Heart left ventricle (tissue), 16 donors: ENCODE data around the gene CACNB2. TPM values are rescaled to one million over a fixed set of nuclear protein-coding genes. Genes with fewer than 3 reads are reported as not detected.
"Not testable (repeated sequence)": the region's sequence is repeated elsewhere in the genome, so short reads cannot be mapped to it uniquely, and the experiment has no call there.

Experiments used
- ATAC-seq, 4 donors: fragments of 200-7000 bp; cut with Tn5 transposase; one replicate each; pipeline ENCODE4 v1.9.1; 2020 to 2022; ENCODE audit warnings: moderate library complexity in 4 of 4, mild to moderate bottlenecking in 3 of 4, moderate number of reproducible peaks in 1 of 4
- DNase-seq, 5 donors: peaks; one replicate each; pipeline ENCODE4 v3.0.0-alpha.2; 2020
- H3K27ac ChIP-seq, 12 donors: fragments of 200-600 bp; sonication (generic) in 4 of 12; one replicate each; pipeline versions ENCODE4 v1.5.0 to v1.8.0; 2016 to 2022; ENCODE audit warnings: mild to moderate bottlenecking in 2 of 12
- H3K27me3 ChIP-seq, 9 donors: fragments of 200-600 bp; sonication (generic) in 2 of 9; one replicate each; pipeline versions ENCODE4 v1.5.1 to v1.8.0; 2016 to 2022; ENCODE audit warnings: mild to moderate bottlenecking in 3 of 9
- H3K36me3 ChIP-seq, 9 donors: fragments of 200-600 bp; sonication (generic) in 2 of 9; one replicate each; pipeline versions ENCODE4 v1.5.0 to v1.8.0; 2018 to 2022; ENCODE audit warnings: mild to moderate bottlenecking in 2 of 9
- H3K4me1 ChIP-seq, 12 donors: fragments of 200-600 bp; sonication (generic) in 4 of 12; one replicate each; pipeline versions ENCODE4 v1.5.0 to v1.8.0; 2016 to 2022; ENCODE audit warnings: mild to moderate bottlenecking in 3 of 12
- H3K4me3 ChIP-seq, 12 donors: fragments of 200-600 bp; sonication (generic) in 4 of 12; one replicate each; pipeline versions ENCODE4 v1.5.0 to v1.8.0; 2017 to 2022; ENCODE audit warnings: mild to moderate bottlenecking in 9 of 12, moderate library complexity in 4 of 12
- H3K9me3 ChIP-seq, 12 donors: fragments of 200-600 bp; sonication (generic) in 4 of 12; one replicate each; pipeline versions ENCODE4 v1.5.0 to v1.8.0; 2016 to 2022; ENCODE audit warnings: mild to moderate bottlenecking in 1 of 12
- CTCF ChIP-seq, 12 donors: fragments of 200-600 bp; sonication (generic) in 4 of 12; IDR thresholded peaks; one replicate each; pipeline versions ENCODE4 v1.5.0 to v1.8.0; 2018 to 2022; ENCODE audit warnings: antibody characterized with exemption in 12 of 12, mild to moderate bottlenecking in 5 of 12
- POLR2A ChIP-seq, 2 donors: fragments of 450-650 bp; IDR thresholded peaks; one replicate each; pipeline ENCODE4 v1.6.1; 2017; ENCODE audit warnings: antibody characterized with exemption in 2 of 2, mild to moderate bottlenecking in 2 of 2, moderate library complexity in 2 of 2
- WGBS, 4 donors: extraction: QIAGEN DNeasy Blood & Tissue Kit in 2 of 4; methylation state at CpG; one replicate each; pipeline versions ENCODE4 v1.1.5 to v1.1.7; 2013 to 2018; 5-methylcytosine and 5-hydroxymethylcytosine counted together
- intact Hi-C, 10 donors: fragments of 100-400 bp; cut with DNase I; formaldehyde crosslinking; loops; one replicate each; pipeline versions ENCODE4 v1.11.1 to v1.14.2; 2022
- polyA plus RNA-seq, 2 donors: library from polyadenylated mRNA; stranded (reverse); fragments of 200-250 nt; gene quantifications; one replicate each; pipeline ENCODE4 v1.2.3, GENCODE V29; 2013
- total RNA-seq, 9 donors: library from RNA; depleted of rRNA in 2 of 9; stranded (reverse); fragments of >200 nt in 2 of 9; fragmentation: NEBNext Ultra II Directional in 3 of 9; extraction: Animal tissue kit (Norgen Biotek cat#: 25700) in 3 of 9; gene quantifications; one replicate each; pipeline versions ENCODE4 v1.1.0 to v1.2.4, GENCODE V29; 2016 to 2023
- donor health status: ischemic (EF 13 %, LVEDD 7.1; RV severe dilation, severe dysfunction).
- donor health status: healthy with polysubstance abuse.
- donor health status: DM: no; HTN: yes; CAD: no.
- donor health status: DM: no; HTN: no; CAD: no.
- donor health status: ischemic (EF 25% LVEDD 6.9; RV normal size, moderate dysfunction).
- donor health status: ischemic (EF 25% LVEDD 5.7; RV mildly dilated, moderate dysfunction).
- donor health status: healthy.
- donor health status: DM: yes; HTN: yes; CAD: no.
- donor health status: ischemic (EF 35%, LVEDD 5.7; RV mildly dilated, moderate dysfunction).
- donor health status: nonischemic (EF 11% LVEDD 7.7; RV severe dilation, severe dysfunction).
- donor health status: DM: yes; HTN: yes; CAD: no.
- donor health status: PGD.
- donor health status: ischemic (EF 29% LVEDD 5.4; RV normal size, mild dysfunction).
- donor health status: nonischemic (EF 23%, LVEDD 6.1; RV moderate dilation, normal function).

The CACNB2 gene
- total and polyA plus RNA-seq, 11 donors = 11.4 to 63.2 (median 33.2) TPM

DNA sequence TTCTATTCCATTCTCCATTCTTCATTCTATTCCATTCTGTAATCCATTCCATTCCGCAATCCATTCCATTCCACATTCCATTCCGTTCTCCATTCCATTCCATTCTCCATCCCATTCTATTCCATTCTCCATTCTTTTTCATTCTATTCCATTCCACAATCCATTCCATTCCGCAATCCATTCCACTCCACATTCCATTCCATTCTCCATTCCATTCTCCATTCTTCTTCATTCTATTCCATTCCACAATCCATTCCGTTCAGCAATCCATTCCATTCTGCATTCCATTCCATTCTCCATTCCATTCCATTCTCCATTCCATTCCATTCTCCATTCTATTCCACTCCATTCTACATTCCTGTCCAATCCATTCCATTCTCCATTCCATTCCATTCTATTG, 426.0 kb downstream of the CACNB2 start:
- Histone ChIP-seq H3K27ac (no peak overlapping the region), H3K9me3 (peaks cover 0 to 54% (median 3%) of the 10 kb centered on the region in 12 donors), H3K4me1 (no peaks in the 10 kb centered on the region), H3K36me3 (no peaks in the 10 kb centered on the region), H3K27me3 (no peaks in the 10 kb centered on the region), H3K4me3 (no peak overlapping the region)
- no peak for TF ChIP-seq CTCF (IDR thresholded peaks at IDR 0.05)
- TF ChIP-seq POLR2A (IDR thresholded peaks at IDR 0.05) = no peak
- WGBS, 4 donors = 83 to 97% (median 87%) methylated on average over 4 of the region's 4 CpGs
- intact Hi-C loops = no loop called here
- ATAC-seq (no peak), DNase-seq (no peak)

GRCh38 chr10:18567343-18567856, 427.2 kb downstream of the CACNB2 start:
- H3K9me3 ChIP-seq = peaks cover 0 to 53% (median 3%) of the 10 kb centered on the region in 12 donors
- ATAC-seq (no peak), DNase-seq (no peak)
- WGBS, 4 donors = 96 to 98% (median 98%) methylated on average over 3 of the region's 3 CpGs
- H3K4me1 ChIP-seq = no peaks in the 10 kb centered on the region
- H3K27ac ChIP-seq = no peak overlapping the region
- no peak overlapping the region for H3K4me3 ChIP-seq
- TF ChIP-seq CTCF (IDR thresholded peaks at IDR 0.05) (no peak), POLR2A (IDR thresholded peaks at IDR 0.05) (no peak)
- intact Hi-C loops = no loop called here
- H3K27me3 ChIP-seq = no peaks in the 10 kb centered on the region
- H3K36me3 ChIP-seq = no peaks in the 10 kb centered on the region

GRCh38 chr10:18570386-18570785, 430.2 kb downstream of the CACNB2 start:
- ATAC-seq, intact Hi-C loops, DNase-seq, H3K36me3 ChIP-seq, H3K4me3 ChIP-seq, H3K27me3 ChIP-seq, H3K27ac ChIP-seq, H3K4me1 ChIP-seq: not testable (repeated sequence)
- 97 to 100% (median 99%) methylated on average over 2 of the region's 2 CpGs for WGBS, 4 donors
- peaks cover 0 to 33% (median 0%) of the 10 kb centered on the region in 12 donors for H3K9me3 ChIP-seq

- Histone ChIP-seq H3K4me1 (no peaks in the 10 kb centered on the region), H3K4me3 (no peak overlapping the region), H3K27ac (no peak overlapping the region), H3K9me3 (peaks cover 0 to 32% (median 0%) of the 10 kb centered on the region in 12 donors), H3K27me3 (no peaks in the 10 kb centered on the region), H3K36me3 (peaks cover 0 to 9% (median 0%) of the 10 kb centered on the region in 9 donors)
- DNase-seq (no peak), ATAC-seq (no peak)
- no peak for TF ChIP-seq CTCF (IDR thresholded peaks at IDR 0.05)
- TF ChIP-seq POLR2A (IDR thresholded peaks at IDR 0.05) = no peak
- intact Hi-C loops = no loop called here
Measured at GRCh38 chr10:18571076-18571475, 430.9 kb downstream of the CACNB2 start.

GRCh38 chr10:18571780-18572179, 431.6 kb downstream of the CACNB2 start:
- intact Hi-C loops = no loop called here
- DNase-seq (no peak), ATAC-seq (no peak)
- Histone ChIP-seq H3K4me3 (no peak overlapping the region), H3K27me3 (no peaks in the 10 kb centered on the region), H3K36me3 (peaks cover 0 to 16% (median 0%) of the 10 kb centered on the region in 9 donors), H3K27ac (no peak overlapping the region), H3K9me3 (peaks cover 0 to 26% (median 0%) of the 10 kb centered on the region in 12 donors), H3K4me1 (no peaks in the 10 kb centered on the region)
- 97 to 99% (median 98%) methylated on average over 1 of the region's 1 CpG for WGBS, 4 donors
- TF ChIP-seq CTCF (IDR thresholded peaks at IDR 0.05) = no peak
- no peak for TF ChIP-seq POLR2A (IDR thresholded peaks at IDR 0.05)
